Activated CD8-positive, alpha-beta memory T cell treated with anti-CD3 and anti-CD28 coated beads, Interleukin-2, amount 50 U/mL, for 1 hour (primary cell): ENCODE measurements around the gene PAIP1.
"Not testable (repeated sequence)": the region's sequence is repeated elsewhere in the genome, so short reads cannot be mapped to it uniquely, and the experiment has no call there.

Experiments
- DNase-seq: peaks from one replicate; pipeline ENCODE4 v3.0.0-alpha.2; 2020; ENCODE audit errors: extremely low read depth

Gene PAIP1

GRCh38 chr5:43556857-43557542, at the start of gene PAIP1:
PAIP1 (minus strand) TSS chr5:43557077; CDS start chr5:43556846, 231 bp downstream.
- DNase-seq, result peak; percentile 52

GRCh38 chr5:43606351-43606750, 49.5 kb upstream of the PAIP1 start:
- no peak for DNase-seq

- DNase-seq, result no peak
These were observed 47.8 kb upstream of the PAIP1 start for GRCh38 chr5:43604699-43605098.

GRCh38 chr5:43603344-43604217, 46.7 kb upstream of the PAIP1 start:
- peak; percentile 35 for DNase-seq

GRCh38 chr5:43602461-43603343, 45.8 kb upstream of the PAIP1 start, which contains the start of gene NNT:
NNT (plus strand) TSS chr5:43603180; CDS start chr5:43609196, 6,016 bp downstream.
- no peak for DNase-seq

GRCh38 chr5:43601454-43602260, 44.8 kb upstream of the PAIP1 start:
- no peak for DNase-seq

GRCh38 chr5:43598927-43599326, 42.0 kb upstream of the PAIP1 start:
- not testable (repeated sequence) for DNase-seq

GRCh38 chr5:43592363-43592762, 35.5 kb upstream of the PAIP1 start:
- DNase-seq, result no peak

GRCh38 chr5:43590700-43591099, 33.8 kb upstream of the PAIP1 start:
- no peak for DNase-seq

GRCh38 chr5:43589310-43589709, 32.4 kb upstream of the PAIP1 start:
- no peak for DNase-seq

GRCh38 chr5:43588842-43589241, 32.0 kb upstream of the PAIP1 start:
- DNase-seq, result no peak

GRCh38 chr5:43584166-43584699, 27.4 kb upstream of the PAIP1 start:
- no peak for DNase-seq

- no peak for DNase-seq
These were observed 26.8 kb upstream of the PAIP1 start for GRCh38 chr5:43583724-43584123.

GRCh38 chr5:43582082-43583005, 25.5 kb upstream of the PAIP1 start:
- no peak for DNase-seq

GRCh38 chr5:43581398-43581797, 24.5 kb upstream of the PAIP1 start:
- DNase-seq, result no peak

- not testable (repeated sequence) for DNase-seq
These were observed 23.7 kb upstream of the PAIP1 start for GRCh38 chr5:43580402-43581210.

GRCh38 chr5:43573058-43573457, 16.2 kb upstream of the PAIP1 start:
- DNase-seq, result no peak

GRCh38 chr5:43572357-43572756, 15.5 kb upstream of the PAIP1 start:
- DNase-seq, result no peak

- DNase-seq, result no peak
These were observed 14.4 kb upstream of the PAIP1 start for GRCh38 chr5:43571237-43571636.
